HFF-Myc (cell line): ENCODE results near the gene GALE.
A peak's percentile ranks its signal among the peaks of the same experiment; 100 is the strongest.
"Not testable (repeated sequence)": the region's sequence is repeated elsewhere in the genome, so short reads cannot be mapped to it uniquely, and the experiment has no call there.

ENCODE experiments used
- DNase-seq: peaks from one replicate; pipeline ENCODE4 v3.0.0-alpha.2; 2011; ENCODE audit warnings: low read depth; ENCODE audit errors: extremely low read depth
- H3K4me3 ChIP-seq: replicated peaks from 2 replicates; pipeline ENCODE4 v1.5.1; 2011; ENCODE audit warnings: low read depth, mild to moderate bottlenecking, control low read depth, low read length
- CTCF ChIP-seq: IDR thresholded peaks from 2 replicates; pipeline ENCODE4 v1.5.1; 2012; ENCODE audit warnings: mild to moderate bottlenecking, low read depth, low read length, control low read depth; ENCODE audit errors: missing control alignments

GALE gene

GRCh38 chr1:23837908-23838307 is 37.4 kb upstream of the GALE start:
- no peak for DNase-seq
- no peak for TF ChIP-seq CTCF
- H3K4me3 ChIP-seq = peak overlapping the region; percentile 22

GRCh38 chr1:23836037-23836436 is 35.5 kb upstream of the GALE start:
- TF ChIP-seq CTCF = no peak
- no peak overlapping the region for H3K4me3 ChIP-seq
- DNase-seq = no peak

GRCh38 chr1:23834156-23834555 is 33.6 kb upstream of the GALE start:
- H3K4me3 ChIP-seq, DNase-seq: not testable (repeated sequence)

GRCh38 chr1:23827717-23828116 is 27.2 kb upstream of the GALE start:
- TF ChIP-seq CTCF = no peak
- H3K4me3 ChIP-seq = no peak overlapping the region
- no peak for DNase-seq

- H3K4me3 ChIP-seq, DNase-seq: not testable (repeated sequence)
Observed at GRCh38 chr1:23826590-23826989, 26.0 kb upstream of the GALE start.

- peak overlapping the region; percentile 87 for H3K4me3 ChIP-seq
- TF ChIP-seq CTCF = no peak
- DNase-seq = no peak
Observed at GRCh38 chr1:23825762-23826522, 25.4 kb upstream of the GALE start.

GRCh38 chr1:23825076-23825761 is 24.7 kb upstream of the GALE start, which contains the start of gene HMGCL:
Gene HMGCL (minus strand): TSS chr1:23825429. CDS start chr1:23825415, 14 bp downstream.
- DNase-seq = peak; percentile 52
- TF ChIP-seq CTCF = no peak
- H3K4me3 ChIP-seq = peak within 1 kb of the TSS; percentile 87
